ENCODE measurements around the gene CDH18.

- TF ChIP-seq POLR2A (IDR thresholded peaks at IDR 0.05; ENCODE audit: low read depth, low read length) (no peak), RAD21 (IDR thresholded peaks at IDR 0.05; ENCODE audit: low read length) (no peak), RCOR1 (IDR thresholded peaks at IDR 0.05; ENCODE audit: insufficient replicate concordance, low read length) (no peak), RFX5 (IDR thresholded peaks at IDR 0.05; ENCODE audit: low read depth, low read length) (no peak), BHLHE40 (IDR thresholded peaks at IDR 0.05; ENCODE audit: low read depth, low read length) (no peak), FOS (IDR thresholded peaks at IDR 0.05; ENCODE audit: low read depth, low read length) (no peak), CHD1 (IDR thresholded peaks at IDR 0.05; ENCODE audit: low read depth, low read length) (no peak), CEBPB (IDR thresholded peaks at IDR 0.05; ENCODE audit: low read depth, low read length) (no peak)
- TF ChIP-seq, protein P1, sequence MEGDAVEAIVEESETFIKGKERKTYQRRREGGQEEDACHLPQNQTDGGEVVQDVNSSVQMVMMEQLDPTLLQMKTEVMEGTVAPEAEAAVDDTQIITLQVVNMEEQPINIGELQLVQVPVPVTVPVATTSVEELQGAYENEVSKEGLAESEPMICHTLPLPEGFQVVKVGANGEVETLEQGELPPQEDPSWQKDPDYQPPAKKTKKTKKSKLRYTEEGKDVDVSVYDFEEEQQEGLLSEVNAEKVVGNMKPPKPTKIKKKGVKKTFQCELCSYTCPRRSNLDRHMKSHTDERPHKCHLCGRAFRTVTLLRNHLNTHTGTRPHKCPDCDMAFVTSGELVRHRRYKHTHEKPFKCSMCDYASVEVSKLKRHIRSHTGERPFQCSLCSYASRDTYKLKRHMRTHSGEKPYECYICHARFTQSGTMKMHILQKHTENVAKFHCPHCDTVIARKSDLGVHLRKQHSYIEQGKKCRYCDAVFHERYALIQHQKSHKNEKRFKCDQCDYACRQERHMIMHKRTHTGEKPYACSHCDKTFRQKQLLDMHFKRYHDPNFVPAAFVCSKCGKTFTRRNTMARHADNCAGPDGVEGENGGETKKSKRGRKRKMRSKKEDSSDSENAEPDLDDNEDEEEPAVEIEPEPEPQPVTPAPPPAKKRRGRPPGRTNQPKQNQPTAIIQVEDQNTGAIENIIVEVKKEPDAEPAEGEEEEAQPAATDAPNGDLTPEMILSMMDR (conservative IDR thresholded peaks at IDR 0.05; ENCODE audit: low read depth, low read length): no peak
- TF ChIP-seq, protein P2, sequence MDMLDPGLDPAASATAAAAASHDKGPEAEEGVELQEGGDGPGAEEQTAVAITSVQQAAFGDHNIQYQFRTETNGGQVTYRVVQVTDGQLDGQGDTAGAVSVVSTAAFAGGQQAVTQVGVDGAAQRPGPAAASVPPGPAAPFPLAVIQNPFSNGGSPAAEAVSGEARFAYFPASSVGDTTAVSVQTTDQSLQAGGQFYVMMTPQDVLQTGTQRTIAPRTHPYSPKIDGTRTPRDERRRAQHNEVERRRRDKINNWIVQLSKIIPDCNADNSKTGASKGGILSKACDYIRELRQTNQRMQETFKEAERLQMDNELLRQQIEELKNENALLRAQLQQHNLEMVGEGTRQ (IDR thresholded peaks at IDR 0.05; ENCODE audit: low read depth, low read length): no peak
Measured at GRCh38 chr5:19987612-19988361, at the start of gene CDH18.
